HG02943 (cell line): ENCODE measurements around the gene RNF112.

Experiments
- ATAC-seq: cut with Tn5 transposase; IDR thresholded peaks from one replicate; pipeline ENCODE4 v1.9.1; 2021; ENCODE audit warnings: mild to moderate bottlenecking, low read depth, moderate library complexity; ENCODE audit not compliant: unreplicated experiment

RNF112 gene

GRCh38 chr17:19386974-19387920 is 23.8 kb upstream of the RNF112 start, which contains the start of gene MFAP4:
TSS of gene MFAP4 (minus strand) at chr17:19387190. CDS start at chr17:19387155, 35 bp downstream.
- ATAC-seq, result no peak

- no peak for ATAC-seq
Observed at GRCh38 chr17:19387921-19388521, 23.0 kb upstream of the RNF112 start.

- no peak for ATAC-seq
Observed at GRCh38 chr17:19388791-19389785, 21.9 kb upstream of the RNF112 start.

- no peak for ATAC-seq
Observed at GRCh38 chr17:19390951-19391350, 20.1 kb upstream of the RNF112 start.

- ATAC-seq, result no peak
Observed at GRCh38 chr17:19391432-19391831, 19.6 kb upstream of the RNF112 start.

GRCh38 chr17:19392303-19392702 is 18.7 kb upstream of the RNF112 start:
- ATAC-seq, result no peak

GRCh38 chr17:19397556-19398041 is 13.4 kb upstream of the RNF112 start:
- no peak for ATAC-seq

- ATAC-seq, result no peak
Observed at GRCh38 chr17:19398301-19399181, 12.5 kb upstream of the RNF112 start.

- ATAC-seq, result no peak
Observed at GRCh38 chr17:19399750-19400450, 11.1 kb upstream of the RNF112 start.

GRCh38 chr17:19401321-19402010 is 9.6 kb upstream of the RNF112 start:
- no peak for ATAC-seq

- ATAC-seq, result no peak
Observed at GRCh38 chr17:19402171-19402570, 8.9 kb upstream of the RNF112 start.

GRCh38 chr17:19403021-19403420 is 8.0 kb upstream of the RNF112 start:
- ATAC-seq, result no peak

- no peak for ATAC-seq
Observed at GRCh38 chr17:19404264-19404663, 6.8 kb upstream of the RNF112 start.

GRCh38 chr17:19405114-19405513 is 5.9 kb upstream of the RNF112 start:
- no peak for ATAC-seq

GRCh38 chr17:19407601-19408345 is 3.3 kb upstream of the RNF112 start:
- ATAC-seq, result no peak

GRCh38 chr17:19408346-19408710 is 2.7 kb upstream of the RNF112 start:
- no peak for ATAC-seq

GRCh38 chr17:19409066-19409465 is 2.0 kb upstream of the RNF112 start:
- no peak for ATAC-seq

- ATAC-seq, result no peak
Observed at GRCh38 chr17:19409509-19409908, 1.5 kb upstream of the RNF112 start.
